MM.1S (cell line): ENCODE measurements around the gene LRRC25.

Experiments used
- CTCF ChIP-seq: fragments of 300-600 bp; sonication (generic); IDR thresholded peaks from 2 replicates; pipeline ENCODE4 v1.5.1; 2016; ENCODE audit warnings: antibody characterized with exemption, low read length, mixed read lengths
- EZH2 ChIP-seq: fragments of 300-600 bp; sonication (generic); optimal IDR thresholded peaks from 2 replicates; pipeline ENCODE3; 2017; ENCODE audit warnings: low read depth, mild to moderate bottlenecking, antibody characterized with exemption, low read length, mixed read lengths

GRCh38 chr19:18422530-18423191 is 25.2 kb upstream of the LRRC25 start:
- TF ChIP-seq CTCF (no peak), EZH2 (no peak)
